ENCODE measurements around the gene GUK1. TPM values are rescaled to one million over a fixed set of nuclear protein-coding genes. Genes with fewer than 3 reads are reported as not detected.

The GUK1 gene
- polyA plus RNA-seq, 1 donor from 2014 or later: 502 TPM

- H3K4me2 ChIP-seq (ENCODE audit: low read length): no peak overlapping the region
These were observed 42.4 kb downstream of the GUK1 start for GRCh38 chr1:228182296-228183030.

GRCh38 chr1:228184152-228184551 lies 44.1 kb downstream of the GUK1 start:
- Histone ChIP-seq H3K27ac (ENCODE audit: low read length) (no peak overlapping the region), H3K4me3 (ENCODE audit: low read length) (no peak overlapping the region), H3K9me3 (ENCODE audit: low read length) (peaks cover 3% of the 10 kb centered on the region), H3F3A (ENCODE audit: insufficient read depth, low read length, poor library complexity, severe bottlenecking) (no peaks in the 10 kb centered on the region), H3K79me2 (replicated peaks; ENCODE audit: insufficient read depth, low read length) (no peaks in the 10 kb centered on the region), H3K9ac (ENCODE audit: low read length) (no peak overlapping the region), H3K27me3 (ENCODE audit: insufficient read depth, low read depth, low read length) (no peaks in the 10 kb centered on the region), H4K20me1 (ENCODE audit: insufficient read depth) (no peaks in the 10 kb centered on the region), H3K4me2 (ENCODE audit: low read length) (no peak overlapping the region), H3K36me3 (ENCODE audit: insufficient read depth, low read length) (no peaks in the 10 kb centered on the region), H3K9me2 (ENCODE audit: insufficient read depth, low read length) (no peaks in the 10 kb centered on the region), H2AFZ (ENCODE audit: low read depth, low read length) (no peak overlapping the region)
- TF ChIP-seq TAF1 (IDR thresholded peaks at IDR 0.05; ENCODE audit: low read depth) (no peak), CTCF (IDR thresholded peaks at IDR 0.05; ENCODE audit: poor library complexity, severe bottlenecking) (no peak), RAD21 (conservative IDR thresholded peaks at IDR 0.05) (no peak), MXI1 (conservative IDR thresholded peaks at IDR 0.05; ENCODE audit: poor library complexity, severe bottlenecking) (no peak)

More at GRCh38 chr1:228182296-228183030, 42.4 kb downstream of the GUK1 start:
- H4K20me1 ChIP-seq (ENCODE audit: insufficient read depth): no peaks in the 10 kb centered on the region
- no peaks in the 10 kb centered on the region for H3K9me3 ChIP-seq (ENCODE audit: low read length)
- no peak for TF ChIP-seq SMC3 (conservative IDR thresholded peaks at IDR 0.05; ENCODE audit: poor library complexity)
- TF ChIP-seq EZH2 (IDR thresholded peaks at IDR 0.05; ENCODE audit: borderline replicate concordance, insufficient read depth, low read length, poor library complexity, severe bottlenecking): no peak
- no peak for TF ChIP-seq EP300 (conservative IDR thresholded peaks at IDR 0.05; ENCODE audit: poor library complexity, severe bottlenecking)
- no peak for TF ChIP-seq MXI1 (conservative IDR thresholded peaks at IDR 0.05; ENCODE audit: poor library complexity, severe bottlenecking)
- no peak for TF ChIP-seq POLR2AphosphoS5 (IDR thresholded peaks at IDR 0.05)
- no peak for TF ChIP-seq RAD21 (conservative IDR thresholded peaks at IDR 0.05)
- no peak for TF ChIP-seq REST (IDR thresholded peaks at IDR 0.05; ENCODE audit: borderline replicate concordance)
- no peak for TF ChIP-seq CTCF (IDR thresholded peaks at IDR 0.05; ENCODE audit: poor library complexity, severe bottlenecking)
- no peak for TF ChIP-seq TAF1 (IDR thresholded peaks at IDR 0.05; ENCODE audit: low read depth)
- H3K4me3 ChIP-seq (ENCODE audit: low read length): no peak overlapping the region
- H3F3A ChIP-seq (ENCODE audit: insufficient read depth, low read length, poor library complexity, severe bottlenecking): no peaks in the 10 kb centered on the region
- no peaks in the 10 kb centered on the region for H3K9me2 ChIP-seq (ENCODE audit: insufficient read depth, low read length)
- no peak overlapping the region for H3K27ac ChIP-seq (ENCODE audit: low read length)
- H2AFZ ChIP-seq (ENCODE audit: low read depth, low read length): no peak overlapping the region
- no peaks in the 10 kb centered on the region for H3K27me3 ChIP-seq (ENCODE audit: insufficient read depth, low read depth, low read length)
- no peaks in the 10 kb centered on the region for H3K36me3 ChIP-seq (ENCODE audit: insufficient read depth, low read length)
- H3K9ac ChIP-seq (ENCODE audit: low read length): no peak overlapping the region
- H3K79me2 ChIP-seq (replicated peaks; ENCODE audit: insufficient read depth, low read length): no peaks in the 10 kb centered on the region
